Fibroblast of skin of abdomen (primary cell): ENCODE results near the gene CHD3.

ENCODE experiments used
- DNase-seq: peaks from one replicate; pipeline ENCODE4 v3.0.0-alpha.2; 2013

The CHD3 gene

GRCh38 chr17:7867881-7868329 lies 20.7 kb upstream of the CHD3 start:
- DNase-seq = no peak

GRCh38 chr17:7873051-7873450 lies 15.5 kb upstream of the CHD3 start:
- no peak for DNase-seq

DNA sequence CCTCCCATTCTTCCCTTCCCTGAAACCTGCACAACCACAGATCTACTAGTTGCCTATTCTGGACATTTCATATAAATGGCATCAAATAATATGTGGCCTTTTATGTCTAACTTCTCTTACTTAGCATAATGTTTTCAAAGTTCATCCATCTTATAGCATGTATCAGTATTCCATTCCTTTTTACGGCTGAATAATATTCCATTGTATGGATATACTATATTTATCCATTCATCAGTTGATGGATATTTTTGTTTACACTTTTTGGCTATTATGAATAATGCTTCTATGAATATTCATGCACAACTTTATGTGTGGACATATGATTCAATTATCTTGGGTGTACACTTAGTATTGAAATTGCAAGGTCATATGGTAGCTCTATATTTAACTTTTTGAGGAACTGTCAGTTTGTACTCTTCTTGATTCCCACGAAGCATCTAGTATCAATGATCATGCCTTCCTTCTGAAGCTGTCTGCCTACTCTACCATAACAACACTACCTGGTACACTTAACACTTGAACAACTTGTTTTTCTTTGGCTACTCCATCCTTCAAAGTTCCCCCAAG lies 12.7 kb upstream of the CHD3 start:
- DNase-seq = no peak

DNA sequence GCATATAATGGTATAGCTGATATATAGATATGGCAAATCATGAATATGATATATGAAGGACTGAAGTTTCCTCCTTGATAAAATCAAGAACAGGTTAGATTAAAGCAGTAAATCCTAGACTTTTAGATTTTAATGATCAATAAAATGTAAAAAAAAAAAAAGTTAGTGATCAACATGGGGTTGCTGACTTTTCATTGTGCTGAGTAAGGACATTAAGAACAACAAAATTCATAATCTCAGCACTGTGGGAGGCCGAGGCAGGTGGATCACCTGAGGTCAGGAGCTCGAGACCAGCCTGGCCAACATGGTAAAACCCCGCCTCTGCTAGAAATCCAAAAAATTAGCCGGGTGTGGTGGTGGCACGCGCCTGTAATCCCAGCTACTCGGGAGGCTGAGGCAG lies 10.4 kb upstream of the CHD3 start:
- no peak for DNase-seq

DNA sequence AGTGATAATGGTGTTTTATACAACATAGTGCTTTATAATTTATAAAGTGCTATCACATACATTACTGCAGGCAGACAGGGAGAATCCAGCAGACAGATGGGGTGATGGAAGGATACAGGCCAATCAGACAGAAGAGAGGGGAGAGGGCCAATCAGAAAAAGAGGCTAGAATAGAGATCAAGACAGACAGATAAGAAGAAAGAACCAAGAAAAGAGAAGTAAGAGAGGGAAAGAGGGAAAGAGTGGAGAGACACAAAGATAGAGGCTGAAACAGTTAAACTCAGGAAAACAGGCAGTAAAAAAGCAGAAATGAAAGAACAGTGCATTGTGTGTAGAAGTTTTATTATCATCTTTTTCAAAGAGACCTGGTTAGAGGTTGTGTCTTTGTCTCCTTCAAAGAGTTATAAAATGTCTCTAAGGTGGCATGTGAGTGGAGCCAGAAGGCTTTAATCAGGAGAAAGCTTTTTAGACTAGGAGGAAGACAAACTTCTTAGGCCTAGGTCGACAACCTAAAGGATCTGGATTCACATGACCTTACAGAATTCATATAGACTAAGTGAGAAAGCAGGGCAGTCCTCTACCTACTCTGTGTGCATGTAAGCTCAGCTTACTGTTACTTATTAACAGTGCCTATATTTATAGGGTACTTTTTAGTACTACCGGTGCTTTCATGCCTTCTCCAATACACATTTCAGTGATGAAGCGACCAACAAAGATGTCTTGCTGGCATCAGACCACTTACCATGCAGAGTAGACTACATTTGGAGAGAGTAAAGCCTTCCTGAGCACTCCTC lies 8.3 kb upstream of the CHD3 start:
- DNase-seq = no peak

DNA sequence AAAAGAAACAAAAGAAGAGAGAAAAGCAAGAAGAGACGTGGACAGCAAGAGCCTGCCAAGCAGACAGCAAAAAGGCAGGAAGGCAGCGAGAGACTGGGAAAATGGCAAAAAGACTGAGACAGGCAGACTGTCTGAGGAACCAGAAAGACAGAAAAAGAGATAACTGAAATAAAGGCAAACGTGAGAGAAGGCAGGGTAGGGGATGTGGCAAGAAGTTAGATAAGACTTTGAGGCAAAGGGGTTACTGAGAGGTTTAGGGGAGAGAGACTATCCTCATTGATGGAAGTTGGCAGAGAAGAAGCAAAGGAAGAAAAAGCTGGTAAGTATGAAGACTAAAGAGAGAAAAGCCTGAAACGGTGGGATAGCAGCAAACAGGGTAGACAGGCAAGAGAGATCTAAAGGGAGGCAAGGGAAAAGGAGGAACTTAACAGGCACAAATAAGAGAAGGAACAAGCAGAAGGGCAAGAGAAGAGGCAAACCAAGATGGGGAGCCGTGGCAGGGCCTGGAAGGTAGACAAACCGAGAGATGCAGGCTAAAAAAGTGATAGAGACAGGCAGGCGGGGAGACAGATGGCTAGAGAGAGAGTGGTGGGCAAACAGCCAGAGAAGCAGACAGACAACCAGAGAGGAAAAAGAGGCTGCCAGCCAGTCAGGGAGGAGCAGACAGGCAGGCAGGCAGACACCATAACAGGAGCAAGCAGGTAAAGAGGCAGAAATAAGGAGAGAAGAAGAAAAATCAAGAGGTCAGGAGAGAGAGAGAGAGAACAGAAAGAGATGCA lies 7.1 kb upstream of the CHD3 start:
- peak; percentile 28 for DNase-seq

- no peak for DNase-seq
Observed at GRCh38 chr17:7882068-7882467, 6.5 kb upstream of the CHD3 start.

- DNase-seq = no peak
Observed at GRCh38 chr17:7882629-7883028, 6.0 kb upstream of the CHD3 start.

DNA sequence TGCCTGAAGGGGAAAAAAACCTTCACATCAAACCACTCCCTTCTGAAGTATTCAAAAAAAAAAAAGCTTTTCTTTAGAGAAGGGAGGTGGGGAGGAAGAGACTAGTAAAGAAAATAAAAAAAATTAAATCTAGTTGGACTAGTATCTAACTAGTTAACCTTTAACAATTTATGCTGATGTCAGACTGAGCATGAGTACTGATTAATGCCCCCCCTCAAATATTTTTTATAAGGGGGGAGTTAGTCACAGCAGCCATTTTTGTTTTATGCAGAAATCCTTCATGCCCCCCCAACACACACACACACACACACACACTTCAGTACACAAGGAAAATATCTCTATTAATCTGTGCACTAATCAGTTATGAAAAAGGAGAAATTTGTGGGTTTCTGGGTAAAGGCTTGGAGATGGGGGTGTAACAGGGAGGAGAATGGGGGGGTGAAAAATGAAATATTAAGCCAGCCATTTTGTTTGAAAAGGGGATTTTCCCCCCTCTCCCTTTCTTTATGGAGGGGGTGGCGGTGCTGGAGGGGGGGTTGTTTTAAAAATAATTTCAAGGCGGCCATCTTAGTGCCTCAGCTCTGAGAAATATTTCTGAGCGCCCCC lies 4.7 kb upstream of the CHD3 start:
- DNase-seq = peak; percentile 62

DNA sequence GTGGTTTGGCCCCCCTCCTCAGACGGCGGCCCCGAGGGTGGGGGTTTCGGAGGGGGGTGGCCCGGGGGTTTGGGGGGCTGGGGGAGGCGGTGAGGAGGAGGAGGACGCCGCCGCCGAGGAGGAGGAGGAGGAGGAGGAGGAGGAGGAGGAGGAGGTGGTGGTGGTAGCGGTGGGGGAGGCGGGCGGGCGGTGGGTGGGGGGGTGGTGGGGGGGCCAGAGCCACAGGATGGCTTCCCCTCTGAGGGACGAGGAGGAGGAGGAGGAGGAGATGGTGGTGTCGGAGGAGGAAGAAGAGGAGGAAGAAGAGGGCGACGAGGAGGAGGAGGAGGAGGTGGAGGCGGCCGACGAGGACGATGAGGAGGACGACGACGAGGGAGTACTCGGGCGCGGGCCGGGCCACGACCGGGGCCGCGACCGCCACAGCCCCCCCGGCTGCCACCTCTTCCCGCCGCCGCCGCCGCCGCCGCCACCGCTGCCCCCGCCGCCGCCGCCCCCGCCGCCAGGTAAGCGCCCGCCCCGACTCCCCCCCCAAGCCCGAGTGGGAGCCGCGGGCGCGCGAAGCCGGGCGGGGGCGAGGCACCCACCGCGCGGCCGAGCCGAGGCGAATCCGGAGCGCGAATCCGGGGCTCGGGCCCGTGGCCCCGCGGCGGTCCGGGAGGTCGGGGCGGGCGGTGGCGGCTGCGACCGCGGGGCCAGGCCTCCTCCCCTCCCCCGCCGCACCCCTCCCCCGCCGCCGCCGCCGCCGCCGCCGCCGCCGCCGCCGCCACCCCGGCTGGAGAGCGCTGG lies 3.8 kb upstream of the CHD3 start:
- peak; percentile 33 for DNase-seq

DNA sequence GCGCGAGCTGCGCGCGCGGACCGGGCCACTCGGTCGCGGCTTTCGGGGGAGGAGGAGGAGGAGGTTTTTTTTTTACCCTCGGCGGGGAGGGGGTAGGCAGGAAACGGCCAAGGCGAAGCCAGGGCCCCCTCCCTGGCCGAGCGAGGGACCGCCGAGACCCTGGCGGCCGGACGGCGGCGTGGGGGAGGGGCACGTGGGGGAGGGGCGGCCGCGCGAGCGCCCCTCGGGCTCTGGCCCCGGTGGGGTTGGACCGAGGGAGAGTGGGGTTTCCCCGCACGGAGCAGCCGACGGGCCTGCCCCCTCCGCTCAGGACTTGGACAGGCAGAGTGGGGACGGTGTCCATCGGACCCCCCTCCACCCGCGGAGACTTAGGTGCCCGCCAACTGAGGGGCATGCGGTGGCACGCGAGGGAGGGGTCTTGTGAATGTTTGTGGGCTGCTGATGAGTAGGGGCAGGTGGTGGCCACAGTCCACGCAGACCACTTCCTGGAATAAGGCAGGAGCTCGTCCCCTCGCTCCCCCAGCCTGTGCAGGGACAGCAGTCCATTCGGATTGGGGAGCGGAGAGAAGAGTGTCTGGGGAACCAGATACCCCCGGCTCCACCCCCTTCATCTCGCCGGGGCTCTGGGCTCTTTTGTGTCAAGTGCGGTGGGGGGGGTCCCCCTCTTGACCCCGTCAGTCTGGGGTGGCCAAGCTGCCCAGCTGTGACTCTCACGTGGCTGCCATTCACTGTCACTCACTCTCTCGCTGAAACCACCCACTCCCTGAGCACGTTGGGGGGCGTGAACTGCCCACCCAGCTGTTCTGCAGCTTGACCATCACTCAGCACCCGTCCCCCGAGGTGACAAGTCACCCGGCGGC lies 3.0 kb upstream of the CHD3 start:
- DNase-seq = peak; percentile 57

DNA sequence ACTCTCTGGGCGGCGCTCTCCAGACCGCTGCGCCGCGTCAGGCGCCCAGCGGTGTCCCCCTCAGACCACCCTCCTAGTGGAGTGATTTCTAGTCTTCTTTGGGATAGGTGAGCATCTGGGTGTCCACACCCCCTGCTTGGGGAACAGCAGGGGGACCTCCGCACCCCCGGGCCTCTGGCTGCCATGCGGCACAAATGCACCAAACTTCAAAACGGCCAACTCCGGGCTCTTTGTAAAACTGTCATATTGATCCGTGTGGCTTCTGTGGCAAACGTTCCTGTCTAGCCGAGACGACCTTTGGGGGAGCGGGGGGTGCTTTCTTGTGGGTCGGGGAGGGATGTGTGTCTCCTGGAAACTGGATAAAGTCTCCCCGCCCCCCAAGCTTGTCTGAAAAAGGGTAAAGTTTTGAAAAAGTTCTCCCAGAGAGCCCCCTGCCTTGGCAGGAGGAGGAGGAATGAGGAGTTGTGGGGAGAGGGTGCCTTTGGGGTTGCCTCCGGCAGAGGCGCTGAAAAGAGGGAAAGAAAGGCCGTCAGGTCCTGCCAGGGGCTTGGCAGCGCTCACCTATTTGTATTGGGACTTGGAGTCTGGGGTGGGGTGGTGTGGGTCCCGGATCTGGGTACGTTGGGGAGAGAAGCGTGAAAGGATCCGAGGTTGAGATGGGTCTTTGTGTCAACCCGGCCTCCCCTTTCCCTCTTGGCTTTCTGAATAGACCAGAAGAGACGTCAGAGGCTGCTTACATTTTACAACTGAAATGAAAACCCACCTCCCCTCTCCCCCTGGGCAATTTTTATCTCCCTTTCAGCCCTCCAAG lies 2.2 kb upstream of the CHD3 start:
- DNase-seq = peak; percentile 54

DNA sequence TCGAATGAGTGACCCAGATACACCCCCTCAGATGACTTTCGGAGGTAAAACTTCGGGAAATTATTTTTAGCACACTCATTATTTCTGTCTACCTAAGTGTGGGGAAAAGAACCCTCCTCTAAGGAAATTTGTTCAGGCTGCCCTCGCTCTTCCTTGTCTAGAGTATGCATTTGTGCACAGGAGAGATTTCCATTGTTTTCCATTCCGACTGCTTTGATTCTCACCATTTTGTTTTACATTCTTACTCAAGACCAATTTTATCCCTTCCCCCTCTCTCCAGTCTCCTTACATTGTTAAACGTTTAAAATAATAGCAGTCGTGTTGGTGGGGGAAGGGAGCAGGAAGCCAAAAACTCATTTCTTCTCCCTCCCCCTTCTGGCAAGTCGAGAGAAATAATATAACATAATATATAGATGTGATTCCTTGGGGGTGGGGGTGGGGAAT lies 1.5 kb upstream of the CHD3 start:
- DNase-seq = no peak

DNA sequence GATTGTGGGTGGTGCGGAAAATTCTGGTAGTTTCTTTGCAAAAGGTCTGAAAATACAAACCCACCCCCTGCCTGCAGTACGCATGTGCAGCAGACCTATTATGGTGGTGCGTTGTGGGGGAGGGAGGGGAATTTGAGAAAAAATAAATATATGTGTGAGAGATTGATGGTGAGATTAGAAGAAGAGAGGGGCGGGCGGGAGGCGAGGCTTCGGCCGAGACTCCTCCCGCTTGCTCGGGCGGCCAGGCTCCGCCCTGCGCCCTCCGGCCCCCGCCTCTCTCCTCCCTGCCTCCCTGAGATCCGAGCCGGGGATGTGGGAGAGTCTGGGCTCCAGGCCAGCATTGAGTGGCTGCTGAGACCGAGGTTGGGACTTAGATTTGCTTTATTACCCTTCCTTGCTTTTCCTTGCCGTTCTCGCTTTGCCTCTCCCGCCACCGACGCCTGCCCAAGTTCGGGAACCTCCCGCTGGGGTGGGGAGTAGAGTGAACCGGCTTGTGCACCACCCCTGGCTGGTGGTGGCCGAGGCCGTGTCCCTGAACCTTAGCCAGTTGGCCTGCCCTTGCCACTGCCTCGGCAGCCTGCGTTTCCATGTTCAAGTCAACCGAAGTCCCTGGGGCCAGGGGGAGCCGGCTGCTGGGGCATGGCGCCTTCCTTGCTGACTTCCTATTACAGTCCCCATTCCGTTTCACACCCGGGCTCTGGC lies 956 bp upstream of the CHD3 start:
- DNase-seq = peak; percentile 99

- peak; percentile 87 for DNase-seq
Observed at GRCh38 chr17:7889166-7889955, 772 bp downstream of the CHD3 start.

GRCh38 chr17:7893187-7893880 lies 4.7 kb downstream of the CHD3 start:
- DNase-seq = no peak

DNA sequence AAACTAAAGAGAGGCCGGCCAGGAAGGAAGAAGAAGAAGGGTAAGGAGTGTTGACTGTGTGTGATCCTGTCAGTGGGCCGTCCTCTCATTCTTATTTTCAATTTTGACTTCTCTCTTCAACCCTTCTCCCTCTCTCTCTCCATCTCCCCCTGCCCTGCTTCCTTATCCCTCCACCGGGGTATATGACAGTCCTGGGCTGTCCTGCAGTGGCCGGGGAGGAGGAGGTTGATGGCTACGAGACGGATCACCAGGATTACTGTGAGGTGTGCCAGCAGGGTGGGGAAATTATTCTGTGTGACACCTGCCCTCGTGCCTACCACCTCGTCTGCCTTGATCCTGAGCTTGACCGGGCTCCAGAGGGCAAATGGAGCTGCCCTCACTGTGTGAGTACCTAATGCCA lies 5.6 kb downstream of the CHD3 start:
- no peak for DNase-seq

DNA sequence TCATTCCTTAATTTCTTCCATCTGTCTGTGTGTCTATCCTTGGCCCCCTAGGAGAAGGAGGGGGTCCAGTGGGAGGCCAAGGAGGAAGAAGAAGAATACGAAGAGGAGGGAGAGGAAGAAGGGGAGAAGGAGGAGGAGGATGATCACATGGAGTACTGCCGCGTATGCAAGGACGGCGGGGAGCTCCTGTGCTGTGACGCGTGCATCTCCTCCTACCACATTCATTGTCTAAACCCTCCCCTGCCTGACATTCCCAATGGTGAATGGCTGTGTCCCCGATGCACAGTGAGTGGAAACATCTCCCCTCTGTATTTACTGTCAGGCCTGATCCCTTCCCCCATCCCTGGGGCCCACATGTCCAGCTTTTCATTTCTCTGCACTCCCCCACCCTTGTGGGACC lies 6.3 kb downstream of the CHD3 start:
- no peak for DNase-seq
